ENCODE results near the gene GJD4. TPM values are rescaled to one million over a fixed set of nuclear protein-coding genes. Genes with fewer than 3 reads are reported as not detected.

The GJD4 gene
- total RNA-seq, 1 donor, result 0.09 TPM

DNA sequence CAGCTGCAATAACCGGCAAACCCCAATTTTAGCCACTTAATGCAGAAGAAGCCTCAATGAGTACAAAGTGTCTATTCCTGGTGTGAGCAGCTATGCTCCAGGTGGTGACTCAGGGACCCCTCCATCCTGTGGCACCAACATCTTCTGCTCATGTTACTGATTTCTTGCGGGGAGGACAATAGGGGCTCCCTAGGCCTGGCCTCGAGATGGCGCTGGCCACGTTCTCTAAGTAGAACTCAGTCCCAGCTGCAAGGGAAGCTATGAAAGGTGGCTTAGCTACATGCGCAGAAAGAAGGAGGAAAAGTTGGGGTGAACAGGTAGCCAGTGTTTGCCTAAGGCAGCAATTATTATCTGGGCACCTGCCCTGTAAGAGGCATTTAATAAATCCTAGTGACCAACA, 6.6 kb downstream of the GJD4 start:
- no peak for DNase-seq (ENCODE audit: low read depth)
- no peak for TF ChIP-seq CTCF (IDR thresholded peaks at IDR 0.05; ENCODE audit: insufficient read depth, low read length)
- H3K4me3 ChIP-seq (ENCODE audit: low read depth, low read length), result no peak overlapping the region

- DNase-seq (ENCODE audit: low read depth), result no peak
- no peak overlapping the region for H3K4me3 ChIP-seq (ENCODE audit: low read depth, low read length)
- TF ChIP-seq CTCF (IDR thresholded peaks at IDR 0.05; ENCODE audit: insufficient read depth, low read length), result no peak
Measured at GRCh38 chr10:35612385-35613106, 7.4 kb downstream of the GJD4 start.

DNA sequence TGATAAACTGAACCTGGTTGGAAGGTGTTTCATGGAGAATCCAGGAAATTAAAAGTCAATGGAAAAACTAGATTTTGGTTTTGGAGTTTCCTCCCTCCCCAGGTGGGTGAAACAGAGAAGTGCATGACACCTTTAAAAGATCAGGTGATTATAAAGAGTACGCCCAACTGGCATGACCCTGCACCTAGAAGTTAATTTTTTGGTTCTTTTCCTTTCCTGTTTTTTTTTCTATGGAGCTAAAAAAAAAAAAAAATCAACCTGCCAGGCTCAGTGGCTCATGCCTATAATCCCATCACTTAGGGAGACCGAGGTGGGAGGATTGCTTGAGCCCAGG, 7.9 kb downstream of the GJD4 start:
- no peak overlapping the region for H3K4me3 ChIP-seq (ENCODE audit: low read depth, low read length)
- no peak for TF ChIP-seq CTCF (IDR thresholded peaks at IDR 0.05; ENCODE audit: insufficient read depth, low read length)
- no peak for DNase-seq (ENCODE audit: low read depth)

DNA sequence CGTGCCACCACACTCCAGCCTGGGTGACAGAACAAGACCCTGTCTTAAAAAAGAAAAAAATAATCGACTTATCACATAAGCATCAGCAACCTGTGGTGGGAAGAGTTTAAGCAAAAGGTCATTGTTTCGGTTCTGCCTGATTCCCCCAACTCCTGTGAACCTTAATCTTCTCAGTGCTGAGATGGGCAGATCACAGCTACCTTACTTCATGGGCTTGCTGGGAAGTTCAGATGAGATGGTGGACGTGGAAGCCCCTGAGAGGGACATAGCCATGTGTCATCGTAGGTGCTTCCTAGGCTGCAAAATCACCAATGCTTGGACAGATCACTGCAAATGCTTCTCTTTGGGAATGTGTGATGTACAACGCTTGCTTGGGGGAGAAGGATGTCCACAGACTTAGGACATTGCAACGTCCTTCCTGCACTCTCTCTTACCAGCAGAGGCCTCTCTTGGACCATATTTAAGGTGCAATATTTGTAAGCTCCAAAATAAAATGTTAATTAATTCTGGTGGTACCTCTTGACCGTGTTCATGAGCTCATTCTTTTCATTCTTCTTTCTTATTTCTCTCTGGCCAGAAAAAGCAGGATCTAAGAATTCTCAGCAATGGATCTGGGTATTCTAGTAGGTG, 8.6 kb downstream of the GJD4 start:
- peak; percentile 72 for DNase-seq (ENCODE audit: low read depth)

DNA sequence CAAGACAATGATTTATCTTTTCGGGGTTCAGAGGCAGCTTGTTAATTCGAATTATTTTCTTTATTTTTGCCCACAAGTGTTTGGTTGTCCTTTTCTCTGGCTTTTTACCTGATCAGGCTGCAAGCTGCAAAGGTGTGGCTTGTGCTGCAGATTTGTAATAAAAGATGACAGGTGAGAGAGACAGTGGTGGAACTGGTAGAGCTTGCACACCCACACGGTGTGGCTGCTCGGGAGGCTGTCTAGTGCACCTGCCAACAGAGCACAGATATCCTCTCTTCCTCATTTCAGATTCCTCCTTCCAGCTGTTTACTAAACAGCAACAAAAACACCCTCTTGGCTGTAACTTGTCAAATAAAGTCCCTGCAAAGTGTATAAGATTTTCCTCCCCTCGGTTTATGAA, 9.2 kb downstream of the GJD4 start:
- H3K4me3 ChIP-seq (ENCODE audit: low read depth, low read length), result no peak overlapping the region
- no peak for TF ChIP-seq CTCF (IDR thresholded peaks at IDR 0.05; ENCODE audit: insufficient read depth, low read length)
- no peak for DNase-seq (ENCODE audit: low read depth)

More for the DNA sequence above, 8.6 kb downstream of the GJD4 start:
- H3K4me3 ChIP-seq (ENCODE audit: low read depth, low read length), result no peak overlapping the region
- TF ChIP-seq CTCF (IDR thresholded peaks at IDR 0.05; ENCODE audit: insufficient read depth, low read length), result peak; percentile 71

GRCh38 chr10:35626971-35627507, 21.9 kb downstream of the GJD4 start:
- H3K4me3 ChIP-seq (ENCODE audit: low read depth, low read length), result no peak overlapping the region
- peak; percentile 73 for DNase-seq (ENCODE audit: low read depth)
- no peak for TF ChIP-seq CTCF (IDR thresholded peaks at IDR 0.05; ENCODE audit: insufficient read depth, low read length)
